ENCODE measurements around the gene HTRA3.

The HTRA3 gene

GRCh38 chr4:8238515-8239053 lies 31.0 kb upstream of the HTRA3 start:
- TF ChIP-seq CTCF (IDR thresholded peaks at IDR 0.05; ENCODE audit: borderline replicate concordance, insufficient read depth, low read depth, low read length): peak; percentile 38; the same call in 1 of the 2 replicates
- H3K4me3 ChIP-seq (ENCODE audit: low read depth, low read length): no peak overlapping the region

- H3K4me3 ChIP-seq (ENCODE audit: low read depth, low read length): no peak overlapping the region
- no peak for TF ChIP-seq CTCF (IDR thresholded peaks at IDR 0.05; ENCODE audit: borderline replicate concordance, insufficient read depth, low read depth, low read length)
Observed at GRCh38 chr4:8239226-8239625, 30.3 kb upstream of the HTRA3 start.

- TF ChIP-seq CTCF (IDR thresholded peaks at IDR 0.05; ENCODE audit: borderline replicate concordance, insufficient read depth, low read depth, low read length): no peak
- H3K4me3 ChIP-seq (ENCODE audit: low read depth, low read length): no peak overlapping the region
Observed at GRCh38 chr4:8239661-8240060, 29.9 kb upstream of the HTRA3 start.

GRCh38 chr4:8240211-8241041 lies 29.1 kb upstream of the HTRA3 start:
- TF ChIP-seq CTCF (IDR thresholded peaks at IDR 0.05; ENCODE audit: borderline replicate concordance, insufficient read depth, low read depth, low read length): no peak
- H3K4me3 ChIP-seq (ENCODE audit: low read depth, low read length): no peak overlapping the region

GRCh38 chr4:8241211-8241779 lies 28.3 kb upstream of the HTRA3 start:
- H3K4me3 ChIP-seq (ENCODE audit: low read depth, low read length): no peak overlapping the region

GRCh38 chr4:8241895-8242696 lies 27.5 kb upstream of the HTRA3 start:
- peak; percentile 98 for TF ChIP-seq CTCF (IDR thresholded peaks at IDR 0.05; ENCODE audit: borderline replicate concordance, insufficient read depth, low read depth, low read length)
- no peak overlapping the region for H3K4me3 ChIP-seq (ENCODE audit: low read depth, low read length)

More at GRCh38 chr4:8241211-8241779, 28.3 kb upstream of the HTRA3 start:
- no peak for TF ChIP-seq CTCF (IDR thresholded peaks at IDR 0.05; ENCODE audit: borderline replicate concordance, insufficient read depth, low read depth, low read length)
